Mesenchymal stem cell (in vitro differentiated cells and primary cell): ENCODE measurements around the gene CDHR3.

Source experiments
- DNase-seq: peaks from one replicate; pipeline ENCODE4 v3.0.0-alpha.2; 2013
- H2AFZ ChIP-seq: one replicate; pipeline ENCODE4 v1.6.1; 2013; ENCODE audit warnings: low read depth, mild to moderate bottlenecking, control low read depth, inconsistent platforms, low read length, moderate library complexity
- H2AK5ac ChIP-seq: 2 replicates; pipeline ENCODE4 v1.6.1; 2013; ENCODE audit warnings: low read length, moderate library complexity, mild to moderate bottlenecking, inconsistent platforms; ENCODE audit not compliant: severe bottlenecking
- H2BK120ac ChIP-seq: one replicate; pipeline ENCODE4 v1.6.1; 2013; ENCODE audit warnings: low read depth, mild to moderate bottlenecking, inconsistent platforms, low read length, moderate library complexity
- H2BK12ac ChIP-seq, 2 experiments: one replicate each; pipeline ENCODE4 v1.6.1; 2013; ENCODE audit warnings: inconsistent platforms in 2 of 2, low read length in 2 of 2, mild to moderate bottlenecking in 2 of 2, moderate library complexity in 2 of 2, control low read depth in 1 of 2
- H2BK15ac ChIP-seq: one replicate; pipeline ENCODE4 v1.6.1; 2013; ENCODE audit warnings: mild to moderate bottlenecking, low read depth, inconsistent platforms; ENCODE audit not compliant: poor library complexity, severe bottlenecking
- H2BK5ac ChIP-seq: 2 replicates; pipeline ENCODE4 v1.6.1; 2013; ENCODE audit warnings: low read depth, mild to moderate bottlenecking, low read length, control low read depth, inconsistent platforms; ENCODE audit not compliant: poor library complexity, severe bottlenecking
- H3K14ac ChIP-seq, 2 experiments: one replicate each; pipeline ENCODE4 v1.6.1; 2013; ENCODE audit warnings: inconsistent platforms in 2 of 2, low read length in 2 of 2, control low read depth in 1 of 2, mild to moderate bottlenecking in 1 of 2, moderate library complexity in 1 of 2
- H3K18ac ChIP-seq, 2 experiments: one replicate each; pipeline ENCODE4 v1.6.1; 2013; ENCODE audit warnings: inconsistent platforms in 2 of 2, low read length in 2 of 2, control low read depth in 1 of 2, low read depth in 1 of 2, mild to moderate bottlenecking in 1 of 2
- H3K23ac ChIP-seq, 2 experiments: one replicate each; pipeline ENCODE4 v1.6.1; 2013; ENCODE audit warnings: inconsistent platforms in 2 of 2, low read length in 2 of 2, mild to moderate bottlenecking in 2 of 2, moderate library complexity in 2 of 2, control low read depth in 1 of 2
- H3K27ac ChIP-seq: 2 replicates; pipeline ENCODE4 v1.5.1; 2013; ENCODE audit warnings: mild to moderate bottlenecking, moderate library complexity, low read length, control low read depth, inconsistent platforms; ENCODE audit not compliant: poor library complexity, severe bottlenecking
- H3K27me3 ChIP-seq, 2 experiments: 2 replicates each; pipeline versions ENCODE4 v1.6.1 to v1.7.0; 2013; ENCODE audit warnings: low read length in 2 of 2, mild to moderate bottlenecking in 2 of 2, moderate library complexity in 2 of 2, control low read depth in 1 of 2, inconsistent platforms in 1 of 2; ENCODE audit not compliant: control insufficient read depth in 1 of 2, insufficient read depth in 1 of 2
- H3K36me3 ChIP-seq, 2 experiments: 2 replicates each; pipeline versions ENCODE4 v1.6.1 to v1.7.0; 2013; ENCODE audit warnings: low read length in 2 of 2, control low read depth in 1 of 2, inconsistent platforms in 1 of 2, low read depth in 1 of 2, mild to moderate bottlenecking in 1 of 2; ENCODE audit not compliant: insufficient read depth in 2 of 2, control insufficient read depth in 1 of 2
- H3K4ac ChIP-seq, 2 experiments: one replicate each; pipeline ENCODE4 v1.6.1; 2013; ENCODE audit warnings: inconsistent platforms in 2 of 2, low read length in 2 of 2, mild to moderate bottlenecking in 2 of 2, moderate library complexity in 2 of 2, control low read depth in 1 of 2, low read depth in 1 of 2
- H3K4me1 ChIP-seq: 2 replicates; pipeline ENCODE4 v1.6.1; 2013; ENCODE audit warnings: low read depth, low read length, control low read depth; ENCODE audit not compliant: control insufficient read depth, insufficient read depth
- H3K4me2 ChIP-seq: 2 replicates; pipeline ENCODE4 v1.6.1; 2013; ENCODE audit warnings: low read length, mild to moderate bottlenecking, inconsistent platforms; ENCODE audit not compliant: poor library complexity, severe bottlenecking
- H3K4me3 ChIP-seq, 2 experiments: 2 replicates each; pipeline versions ENCODE4 v1.5.1 to v1.7.0; 2013; ENCODE audit warnings: low read length in 2 of 2, mild to moderate bottlenecking in 2 of 2, control low read depth in 1 of 2, low read depth in 1 of 2; ENCODE audit not compliant: insufficient read depth in 1 of 2
- H3K79me1 ChIP-seq: replicated peaks from 2 replicates; pipeline ENCODE4 v1.6.1; 2013; ENCODE audit warnings: mild to moderate bottlenecking, control low read depth, low read length, inconsistent platforms; ENCODE audit not compliant: poor library complexity, severe bottlenecking
- H3K9ac ChIP-seq: 2 replicates; pipeline ENCODE4 v1.7.0; 2013; ENCODE audit warnings: mild to moderate bottlenecking, low read length, moderate library complexity
- H3K9me3 ChIP-seq: 2 replicates; pipeline ENCODE4 v1.7.0; 2013; ENCODE audit warnings: mild to moderate bottlenecking, low read length; ENCODE audit not compliant: control insufficient read depth
- H4K8ac ChIP-seq: one replicate; pipeline ENCODE4 v1.6.1; 2013; ENCODE audit warnings: inconsistent platforms, mild to moderate bottlenecking, low read length, moderate library complexity
- H4K91ac ChIP-seq: one replicate; pipeline ENCODE4 v1.6.1; 2013; ENCODE audit warnings: mild to moderate bottlenecking, low read length, inconsistent platforms
- WGBS: methylation state at CpG from one replicate; pipeline ENCODE4 v1.1.7; 2013; ENCODE audit warnings: mixed read lengths; 5-methylcytosine and 5-hydroxymethylcytosine counted together

Gene CDHR3

DNA sequence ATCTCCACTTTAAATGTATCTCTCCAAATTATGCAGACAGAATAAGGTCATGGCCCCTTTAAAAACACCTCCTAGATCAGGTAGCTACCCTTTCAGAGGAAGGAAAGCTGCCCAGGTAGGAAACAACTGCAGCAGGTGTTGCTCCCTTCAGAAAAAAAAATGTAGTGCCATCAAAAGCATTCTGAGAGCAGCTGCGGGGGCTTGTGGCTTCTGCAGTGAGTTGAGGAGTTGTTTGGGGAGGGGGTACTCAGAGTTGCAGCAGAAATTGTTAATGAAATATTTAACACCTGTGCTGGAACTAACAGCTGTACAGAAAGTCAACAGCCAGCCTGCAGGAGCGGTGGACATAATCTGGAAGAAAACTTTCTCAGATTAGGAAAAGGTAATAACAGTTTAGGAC is 24.0 kb downstream of the CDHR3 start:
- Histone ChIP-seq H3K27me3 (peaks cover 0 to 56% of the 10 kb centered on the region in 2 experiments), H2AFZ (no peak overlapping the region), H3K79me1 (no peaks in the 10 kb centered on the region), H3K9ac (no peak overlapping the region), H3K4me2 (no peak overlapping the region), H3K18ac (no peak overlapping the region), H2BK12ac (no peak overlapping the region), H2AK5ac (no peak overlapping the region), H4K91ac (no peak overlapping the region), H4K8ac (no peak overlapping the region), H3K23ac (no peak overlapping the region), H3K4me1 (no peaks in the 10 kb centered on the region), H3K9me3 (no peaks in the 10 kb centered on the region), H3K36me3 (peaks cover 0 to 8% of the 10 kb centered on the region in 2 experiments), H3K4ac (no peak overlapping the region), H3K27ac (no peak overlapping the region), H2BK15ac (no peak overlapping the region), H3K14ac (no peak overlapping the region), H2BK120ac (no peak overlapping the region), H3K4me3 (no peak overlapping the region), H2BK5ac (no peak overlapping the region)
- DNase-seq: no peak
- 89% methylated on average over 2 of the region's 2 CpGs for WGBS

- no peaks in the 10 kb centered on the region for H3K4me1 ChIP-seq
- H2AFZ ChIP-seq: no peak overlapping the region
- H3K4me3 ChIP-seq: no peak overlapping the region
- H3K4ac ChIP-seq: no peak overlapping the region
- H2AK5ac ChIP-seq: no peak overlapping the region
- H4K91ac ChIP-seq: no peak overlapping the region
- WGBS: 95% methylated on average over 1 of the region's 3 CpGs
- peaks cover 0 to 8% of the 10 kb centered on the region in 2 experiments for H3K36me3 ChIP-seq
- no peak overlapping the region for H2BK15ac ChIP-seq
- H4K8ac ChIP-seq: no peak overlapping the region
- H3K23ac ChIP-seq: no peak overlapping the region
- H3K4me2 ChIP-seq: no peak overlapping the region
- H3K9me3 ChIP-seq: no peaks in the 10 kb centered on the region
- no peak overlapping the region for H3K18ac ChIP-seq
- no peak overlapping the region for H2BK5ac ChIP-seq
- H3K79me1 ChIP-seq: no peaks in the 10 kb centered on the region
- H3K27me3 ChIP-seq: peaks cover 0 to 63% of the 10 kb centered on the region in 2 experiments
- H2BK12ac ChIP-seq: no peak overlapping the region
- H3K27ac ChIP-seq: no peak overlapping the region
- H3K9ac ChIP-seq: no peak overlapping the region
- no peak for DNase-seq
- H2BK120ac ChIP-seq: no peak overlapping the region
- H3K14ac ChIP-seq: no peak overlapping the region
Measured at GRCh38 chr7:105988276-105988675, 25.2 kb downstream of the CDHR3 start.

DNA sequence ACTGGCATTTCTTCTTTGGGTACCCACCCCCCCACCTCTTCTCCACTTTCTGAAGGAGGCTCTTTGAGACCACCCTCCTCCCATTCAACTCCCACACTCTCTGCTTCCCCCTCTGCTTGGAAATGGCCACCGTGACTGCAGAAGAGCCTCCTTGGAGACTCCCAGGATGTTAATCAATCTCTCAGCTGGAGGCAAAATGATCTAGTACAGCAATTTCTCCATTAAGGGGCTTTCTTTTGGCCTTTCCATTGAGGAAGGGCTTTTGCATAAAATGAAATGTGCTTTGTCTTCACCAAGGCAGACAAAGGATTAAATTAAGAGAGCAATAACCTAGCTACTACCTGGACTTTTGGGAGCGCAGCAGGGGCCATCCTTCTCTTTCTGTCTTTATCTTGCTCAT is 26.1 kb downstream of the CDHR3 start:
- H3K4me3 ChIP-seq: no peak overlapping the region
- no peak for DNase-seq
- H3K9me3 ChIP-seq: no peaks in the 10 kb centered on the region
- no peak overlapping the region for H4K8ac ChIP-seq
- H2BK12ac ChIP-seq: no peak overlapping the region
- no peaks in the 10 kb centered on the region for H3K36me3 ChIP-seq
- H2AFZ ChIP-seq: no peak overlapping the region
- no peak overlapping the region for H3K23ac ChIP-seq
- no peak overlapping the region for H2BK5ac ChIP-seq
- no peak overlapping the region for H2BK120ac ChIP-seq
- WGBS: 75% methylated on average over 2 of the region's 2 CpGs
- no peak overlapping the region for H2BK15ac ChIP-seq
- H3K14ac ChIP-seq: no peak overlapping the region
- H2AK5ac ChIP-seq: no peak overlapping the region
- H3K27me3 ChIP-seq: peaks cover 0 to 56% of the 10 kb centered on the region in 2 experiments
- no peaks in the 10 kb centered on the region for H3K79me1 ChIP-seq
- no peaks in the 10 kb centered on the region for H3K4me1 ChIP-seq
- no peak overlapping the region for H3K9ac ChIP-seq
- H3K4me2 ChIP-seq: no peak overlapping the region
- no peak overlapping the region for H3K18ac ChIP-seq
- H3K27ac ChIP-seq: no peak overlapping the region
- H3K4ac ChIP-seq: no peak overlapping the region
- H4K91ac ChIP-seq: no peak overlapping the region

GRCh38 chr7:105989686-105990085 is 26.6 kb downstream of the CDHR3 start:
- Histone ChIP-seq H2AK5ac (no peak overlapping the region), H2AFZ (no peak overlapping the region), H2BK5ac (no peak overlapping the region), H3K14ac (no peak overlapping the region), H4K91ac (no peak overlapping the region), H3K4me1 (no peaks in the 10 kb centered on the region), H3K36me3 (no peaks in the 10 kb centered on the region), H3K23ac (no peak overlapping the region), H3K4me3 (no peak overlapping the region), H3K9ac (no peak overlapping the region), H3K18ac (no peak overlapping the region), H3K4me2 (no peak overlapping the region), H3K79me1 (no peaks in the 10 kb centered on the region), H3K4ac (no peak overlapping the region), H3K27ac (no peak overlapping the region), H3K27me3 (peaks cover 0 to 58% of the 10 kb centered on the region in 2 experiments), H2BK120ac (no peak overlapping the region), H4K8ac (no peak overlapping the region), H3K9me3 (no peaks in the 10 kb centered on the region), H2BK12ac (no peak overlapping the region), H2BK15ac (no peak overlapping the region)
- DNase-seq: no peak
